ENCODE data around the gene TGFB1. TPM values are rescaled to one million over a fixed set of nuclear protein-coding genes. Genes with fewer than 3 reads are reported as not detected.
A peak's percentile ranks its signal among the peaks of the same experiment; 100 is the strongest.

The TGFB1 gene
- total and polyA plus RNA-seq, 9 of the 15 experiments (the other 6 are each of a cell fraction or from before 2014, with no cell fraction given), result 0.24 to 159 (median 17.2) TPM

GRCh38 chr19:41363753-41364523, 10.2 kb upstream of the TGFB1 start, which contains the start of gene B9D2 (continued):
- TF ChIP-seq MAZ (CRISPR knock-in tag; conservative IDR thresholded peaks at IDR 0.05 in 1 of 2, IDR thresholded peaks at IDR 0.05 in 1 of 2), result peak in 1 of 2 experiments; percentile 54; a peak in 2 of 4 replicates
- TF ChIP-seq PTBP1 (IDR thresholded peaks at IDR 0.05; ENCODE audit: low read depth, low read length), result no peak
- TF ChIP-seq ZNF316 (IDR thresholded peaks at IDR 0.05), result no peak
- TF ChIP-seq C11orf30 (IDR thresholded peaks at IDR 0.05; ENCODE audit: low read depth), result no peak
- TF ChIP-seq, protein P1, sequence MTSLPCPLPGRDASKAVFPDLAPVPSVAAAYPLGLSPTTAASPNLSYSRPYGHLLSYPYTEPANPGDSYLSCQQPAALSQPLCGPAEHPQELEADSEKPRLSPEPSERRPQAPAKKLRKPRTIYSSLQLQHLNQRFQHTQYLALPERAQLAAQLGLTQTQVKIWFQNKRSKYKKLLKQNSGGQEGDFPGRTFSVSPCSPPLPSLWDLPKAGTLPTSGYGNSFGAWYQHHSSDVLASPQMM (CRISPR knock-in tag; IDR thresholded peaks at IDR 0.05), result no peak
- TF ChIP-seq, protein P2, sequence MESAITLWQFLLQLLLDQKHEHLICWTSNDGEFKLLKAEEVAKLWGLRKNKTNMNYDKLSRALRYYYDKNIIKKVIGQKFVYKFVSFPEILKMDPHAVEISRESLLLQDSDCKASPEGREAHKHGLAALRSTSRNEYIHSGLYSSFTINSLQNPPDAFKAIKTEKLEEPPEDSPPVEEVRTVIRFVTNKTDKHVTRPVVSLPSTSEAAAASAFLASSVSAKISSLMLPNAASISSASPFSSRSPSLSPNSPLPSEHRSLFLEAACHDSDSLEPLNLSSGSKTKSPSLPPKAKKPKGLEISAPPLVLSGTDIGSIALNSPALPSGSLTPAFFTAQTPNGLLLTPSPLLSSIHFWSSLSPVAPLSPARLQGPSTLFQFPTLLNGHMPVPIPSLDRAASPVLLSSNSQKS (CRISPR knock-in tag; IDR thresholded peaks at IDR 0.05), result 0 out of 2 replicates have a peak, but pooled peaks have one; percentile 70
- TF ChIP-seq ELF4 (CRISPR knock-in tag; IDR thresholded peaks at IDR 0.05), result peak; percentile 72; the same call in 1 of the 2 replicates
- peak; percentile 96 for TF ChIP-seq CXXC5 (CRISPR knock-in tag; IDR thresholded peaks at IDR 0.05)
- TF ChIP-seq, protein P3, sequence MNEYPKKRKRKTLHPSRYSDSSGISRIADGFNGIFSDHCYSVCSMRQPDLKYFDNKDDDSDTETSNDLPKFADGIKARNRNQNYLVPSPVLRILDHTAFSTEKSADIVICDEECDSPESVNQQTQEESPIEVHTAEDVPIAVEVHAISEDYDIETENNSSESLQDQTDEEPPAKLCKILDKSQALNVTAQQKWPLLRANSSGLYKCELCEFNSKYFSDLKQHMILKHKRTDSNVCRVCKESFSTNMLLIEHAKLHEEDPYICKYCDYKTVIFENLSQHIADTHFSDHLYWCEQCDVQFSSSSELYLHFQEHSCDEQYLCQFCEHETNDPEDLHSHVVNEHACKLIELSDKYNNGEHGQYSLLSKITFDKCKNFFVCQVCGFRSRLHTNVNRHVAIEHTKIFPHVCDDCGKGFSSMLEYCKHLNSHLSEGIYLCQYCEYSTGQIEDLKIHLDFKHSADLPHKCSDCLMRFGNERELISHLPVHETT (CRISPR knock-in tag; conservative IDR thresholded peaks at IDR 0.05 in 1 of 2, IDR thresholded peaks at IDR 0.05 in 1 of 2), result peak in 1 of 2 experiments; percentile 59; a peak in 1 of 4 replicates
- TF ChIP-seq, protein P4, sequence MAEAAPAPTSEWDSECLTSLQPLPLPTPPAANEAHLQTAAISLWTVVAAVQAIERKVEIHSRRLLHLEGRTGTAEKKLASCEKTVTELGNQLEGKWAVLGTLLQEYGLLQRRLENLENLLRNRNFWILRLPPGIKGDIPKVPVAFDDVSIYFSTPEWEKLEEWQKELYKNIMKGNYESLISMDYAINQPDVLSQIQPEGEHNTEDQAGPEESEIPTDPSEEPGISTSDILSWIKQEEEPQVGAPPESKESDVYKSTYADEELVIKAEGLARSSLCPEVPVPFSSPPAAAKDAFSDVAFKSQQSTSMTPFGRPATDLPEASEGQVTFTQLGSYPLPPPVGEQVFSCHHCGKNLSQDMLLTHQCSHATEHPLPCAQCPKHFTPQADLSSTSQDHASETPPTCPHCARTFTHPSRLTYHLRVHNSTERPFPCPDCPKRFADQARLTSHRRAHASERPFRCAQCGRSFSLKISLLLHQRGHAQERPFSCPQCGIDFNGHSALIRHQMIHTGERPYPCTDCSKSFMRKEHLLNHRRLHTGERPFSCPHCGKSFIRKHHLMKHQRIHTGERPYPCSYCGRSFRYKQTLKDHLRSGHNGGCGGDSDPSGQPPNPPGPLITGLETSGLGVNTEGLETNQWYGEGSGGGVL (CRISPR knock-in tag; IDR thresholded peaks at IDR 0.05), result no peak
- no peak for TF ChIP-seq KDM2B (CRISPR knock-in tag; IDR thresholded peaks at IDR 0.05)
- peak; percentile 14 for TF ChIP-seq PRDM10 (IDR thresholded peaks at IDR 0.05; ENCODE audit: partially characterized antibody)
- peak in 1 of 2 experiments; percentile 35; a peak in 1 of 4 replicates for TF ChIP-seq ETV6 (IDR thresholded peaks at IDR 0.05; ENCODE audit: borderline replicate concordance in 1 of 2, low read depth in 2 of 2, low read length in 1 of 2)
- no peak for TF ChIP-seq ETV6 (CRISPR knock-in tag; IDR thresholded peaks at IDR 0.05; ENCODE audit: borderline replicate concordance)
